ENCODE results near the gene RIPOR3.
"Not testable (repeated sequence)": the region's sequence is repeated elsewhere in the genome, so short reads cannot be mapped to it uniquely, and the experiment has no call there.

RIPOR3 gene

DNA sequence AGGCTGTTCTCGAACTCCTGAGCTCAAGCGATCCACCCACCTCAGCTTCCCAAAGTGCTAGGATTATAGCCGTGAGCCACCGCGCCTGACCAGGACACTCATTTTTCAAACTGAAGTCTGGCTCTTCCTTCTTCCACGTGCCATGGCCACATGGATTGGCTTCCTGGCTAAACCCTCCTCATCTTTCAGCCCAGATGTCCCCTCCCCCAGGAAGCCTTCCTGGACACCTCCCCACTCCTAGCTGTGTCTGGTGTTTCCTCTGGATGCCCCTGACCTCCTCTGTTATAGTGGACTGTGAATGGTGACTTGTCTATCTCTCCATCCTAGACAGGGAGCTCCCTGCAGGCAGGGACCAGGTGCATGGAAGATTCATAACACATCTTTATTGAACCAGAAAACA lies 57.2 kb downstream of the RIPOR3 start:
- DNase-seq (ENCODE audit: low read depth, low spot score): no peak

DNA sequence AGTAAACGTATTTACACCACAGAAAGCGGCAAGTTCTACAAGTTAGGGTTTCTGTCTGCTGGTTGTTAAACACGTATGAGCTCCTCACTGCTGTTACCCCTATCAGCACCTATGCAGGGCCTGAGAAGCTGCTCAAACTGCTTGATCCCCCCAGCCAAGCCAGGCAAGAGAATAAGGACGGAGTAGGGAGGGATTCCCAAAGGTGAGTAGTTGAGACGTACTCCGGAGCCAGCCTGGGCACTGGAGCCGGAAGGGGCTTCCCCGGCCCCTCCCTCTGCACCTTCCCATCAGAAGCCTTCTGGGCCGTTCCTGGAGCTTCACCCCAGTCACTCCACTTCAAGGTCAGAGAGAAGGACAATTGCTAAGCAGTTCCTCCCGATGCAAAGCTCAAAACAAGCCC lies 58.0 kb downstream of the RIPOR3 start:
- DNase-seq (ENCODE audit: low read depth, low spot score): no peak

- no peak for DNase-seq (ENCODE audit: low read depth, low spot score)
Observed at GRCh38 chr20:50632701-50633100, 58.6 kb downstream of the RIPOR3 start.

DNA sequence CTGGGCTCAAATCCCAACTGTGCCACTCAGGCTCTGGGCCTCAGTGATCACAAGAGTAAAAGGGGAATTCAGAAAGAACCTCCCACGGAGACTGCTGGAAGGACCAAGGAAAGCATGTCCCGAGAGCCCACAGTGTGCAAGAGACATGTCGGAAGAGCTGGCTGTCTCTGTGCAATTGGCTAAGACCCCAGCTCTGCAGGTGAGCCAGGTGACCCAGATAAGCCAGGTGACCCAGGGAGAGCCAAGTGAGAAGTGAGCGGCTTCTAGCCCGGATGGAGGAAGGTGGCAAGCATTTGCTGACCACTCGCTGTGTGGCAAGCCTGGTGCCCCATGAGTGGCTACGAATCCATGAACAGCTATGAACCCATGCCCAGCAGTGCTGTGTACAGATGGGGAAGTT lies 59.1 kb downstream of the RIPOR3 start:
- no peak for DNase-seq (ENCODE audit: low read depth, low spot score)

DNA sequence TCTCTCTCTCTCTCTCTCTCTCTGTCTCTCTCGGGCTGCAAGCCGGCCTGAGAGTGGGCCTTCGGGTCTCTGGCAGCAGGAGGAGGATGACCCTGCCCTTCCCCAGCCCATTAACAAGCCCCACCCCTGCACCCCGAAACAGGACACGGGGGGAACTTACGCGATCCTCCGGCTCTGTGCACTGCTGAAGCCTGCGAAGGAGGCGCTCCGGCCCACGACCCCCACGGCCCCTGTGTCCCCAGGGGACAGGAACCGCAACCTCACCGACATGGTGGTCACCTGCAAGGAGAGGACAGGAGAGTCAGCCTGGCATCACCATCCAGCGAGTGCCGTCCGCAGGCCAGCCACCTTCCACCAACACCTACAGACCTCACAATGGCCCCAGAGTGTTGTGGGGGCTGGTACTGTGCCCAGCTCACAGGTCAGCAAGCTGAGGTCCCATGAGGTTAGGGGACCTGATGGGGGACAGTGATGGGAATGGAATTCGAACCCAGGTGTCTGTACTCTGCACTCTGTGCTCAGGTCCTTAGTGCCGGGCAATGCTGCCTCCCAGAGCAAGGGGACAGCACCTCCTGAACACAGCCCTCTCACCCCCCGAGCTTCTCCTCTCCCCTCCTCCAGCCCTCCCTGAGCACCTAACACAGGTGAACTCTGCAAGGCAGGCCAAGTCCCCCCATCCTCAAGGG lies 60.6 kb downstream of the RIPOR3 start:
- no peak for DNase-seq (ENCODE audit: low read depth, low spot score)

DNA sequence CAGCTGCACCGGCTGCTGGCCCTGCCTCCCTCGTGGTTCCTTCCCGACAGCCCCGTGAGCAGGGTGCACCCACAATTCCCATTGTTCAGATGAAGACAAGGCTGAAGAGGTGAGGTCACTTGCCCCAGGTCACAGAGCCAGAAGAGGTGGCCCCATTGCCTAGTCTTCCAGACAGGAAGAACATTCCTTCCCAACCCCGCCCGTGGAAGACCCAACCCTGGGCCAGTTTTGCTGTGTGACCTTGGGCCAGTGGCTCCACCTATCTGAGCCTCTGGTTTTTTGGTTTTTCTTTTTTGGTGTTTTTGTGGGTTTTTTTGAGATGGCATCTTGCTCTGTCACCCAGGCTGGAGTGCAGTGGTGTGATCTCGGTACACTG lies 61.7 kb downstream of the RIPOR3 start:
- DNase-seq (ENCODE audit: low read depth, low spot score): no peak

DNA sequence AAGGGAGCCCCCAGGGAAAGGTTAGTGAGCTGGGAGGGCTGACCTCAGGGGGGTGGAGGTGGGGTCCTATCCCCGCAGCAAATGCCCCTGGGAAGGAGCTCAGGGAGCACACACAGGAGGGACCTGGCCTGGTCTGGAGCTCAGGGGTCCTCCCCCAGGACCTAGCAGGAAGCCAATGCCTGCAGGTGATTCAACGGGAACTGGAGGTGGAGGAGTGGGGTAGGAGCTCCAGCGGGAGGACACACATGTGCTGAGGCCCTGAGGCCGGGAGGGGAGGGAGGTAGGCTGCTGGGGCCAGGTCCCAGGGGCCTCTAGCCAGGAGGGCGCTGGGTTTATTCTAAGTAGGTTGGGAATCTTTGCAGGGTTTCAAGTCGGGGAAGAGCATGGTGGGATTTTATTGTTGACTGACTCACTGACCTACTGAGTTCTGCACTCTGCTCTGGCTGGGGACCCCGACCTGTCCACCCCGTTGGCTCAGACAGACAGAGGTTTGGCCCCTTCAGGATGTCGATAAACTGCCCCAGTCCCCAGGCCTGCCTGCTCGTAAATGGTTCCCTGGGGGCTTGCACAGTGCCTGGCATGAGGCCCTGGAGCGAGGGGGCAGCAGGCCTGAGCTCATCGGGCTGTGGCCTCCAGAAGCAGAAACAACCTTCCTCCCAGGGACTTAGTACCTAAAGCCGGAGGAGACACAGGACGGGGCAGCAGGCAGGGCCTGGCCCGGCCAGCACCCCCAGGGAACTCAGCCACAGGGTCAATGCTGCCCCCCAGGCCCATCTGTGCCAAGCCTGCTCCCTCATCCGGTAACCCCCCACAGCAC lies 62.3 kb downstream of the RIPOR3 start:
- DNase-seq (ENCODE audit: low read depth, low spot score): no peak

GRCh38 chr20:50628332-50628731 lies 63.0 kb downstream of the RIPOR3 start:
- DNase-seq (ENCODE audit: low read depth, low spot score): no peak

DNA sequence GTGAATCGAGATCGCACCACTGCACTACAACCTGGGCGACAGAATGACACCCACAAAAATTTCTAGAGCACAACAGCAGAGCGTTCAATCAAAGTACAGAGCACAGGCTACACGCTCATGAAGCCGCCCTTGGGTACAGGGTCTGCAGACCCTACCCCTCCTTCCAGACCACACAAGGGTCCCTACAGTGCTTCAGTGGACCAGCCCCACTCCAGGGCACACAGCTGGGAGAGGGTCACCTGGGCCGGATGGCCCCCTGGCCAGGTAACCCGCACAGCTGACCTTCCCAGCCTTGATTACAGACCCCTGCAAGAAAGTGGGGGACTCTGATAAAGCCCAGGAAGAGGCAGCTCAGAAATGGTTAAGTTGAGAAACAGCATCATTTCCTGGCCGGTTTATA lies 63.6 kb downstream of the RIPOR3 start:
- no peak for DNase-seq (ENCODE audit: low read depth, low spot score)

DNA sequence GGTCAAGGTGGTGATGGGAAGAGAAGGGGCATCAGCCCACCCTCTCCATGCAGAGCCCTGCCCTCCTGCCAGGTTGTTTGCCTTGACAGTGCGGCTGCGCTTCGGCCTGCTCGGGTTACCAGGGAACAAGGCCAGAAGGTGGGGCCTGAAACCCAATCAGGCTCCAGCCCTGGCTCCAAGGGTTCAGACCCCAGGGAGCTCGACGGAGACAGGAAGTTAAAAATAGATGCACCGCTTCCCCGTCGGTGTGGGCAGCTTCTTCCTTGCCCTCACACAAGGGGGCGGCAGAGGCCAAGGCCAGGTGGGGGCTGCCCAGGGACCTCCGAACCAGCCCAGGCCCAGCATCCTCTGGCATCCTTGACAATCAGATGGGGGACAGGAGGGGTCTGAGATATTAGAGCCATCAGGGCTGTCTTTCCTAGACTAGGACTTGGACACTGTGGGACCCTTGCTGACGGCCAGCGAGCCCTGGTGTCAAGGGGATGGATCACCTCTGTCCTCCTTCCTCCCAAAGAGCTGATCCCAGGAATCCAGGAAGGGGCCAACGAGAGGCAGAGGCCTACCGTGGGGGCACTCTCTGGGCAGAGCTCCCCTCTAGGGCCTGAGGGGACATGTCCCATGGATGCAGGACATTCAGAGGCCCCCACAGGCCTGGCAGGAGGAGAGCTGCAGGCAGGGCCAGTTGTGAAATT lies 65.2 kb downstream of the RIPOR3 start:
- no peak for DNase-seq (ENCODE audit: low read depth, low spot score)

GRCh38 chr20:50624351-50625016 lies 66.9 kb downstream of the RIPOR3 start:
- no peak for DNase-seq (ENCODE audit: low read depth, low spot score)

DNA sequence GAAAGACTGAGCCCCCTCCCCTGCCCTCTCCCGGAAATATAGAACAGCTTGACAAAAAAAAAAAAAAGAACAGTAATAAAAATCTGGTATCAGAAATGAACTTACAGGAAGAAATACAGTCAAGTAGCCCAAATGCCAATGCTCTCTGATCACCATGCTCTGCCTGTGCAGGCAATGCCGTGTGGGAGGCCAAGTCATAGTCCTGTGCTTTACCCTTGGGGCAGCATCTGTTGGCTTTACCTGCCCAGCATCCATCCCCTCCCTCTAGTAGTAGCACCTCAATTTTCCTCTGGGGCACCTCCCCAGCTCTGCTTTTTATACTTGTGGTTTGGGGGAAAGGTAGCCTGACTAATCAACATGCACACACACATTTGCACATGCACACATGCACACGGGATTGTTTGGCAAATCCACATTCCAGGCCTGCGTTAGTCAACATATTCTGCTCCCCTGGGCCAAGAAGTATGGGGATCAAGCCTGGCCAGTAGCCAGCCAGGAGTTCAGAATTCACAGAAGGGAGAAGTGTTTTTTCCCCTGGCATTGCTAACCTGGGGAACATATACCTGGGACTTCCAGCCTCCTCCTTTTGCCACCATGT lies 70.2 kb downstream of the RIPOR3 start:
- no peak for DNase-seq (ENCODE audit: low read depth, low spot score)

- DNase-seq (ENCODE audit: low read depth, low spot score): not testable (repeated sequence)
Observed at GRCh38 chr20:50620459-50620858, 70.9 kb downstream of the RIPOR3 start.

GRCh38 chr20:50618537-50618936 lies 72.8 kb downstream of the RIPOR3 start:
- no peak for DNase-seq (ENCODE audit: low read depth, low spot score)

- DNase-seq (ENCODE audit: low read depth, low spot score): no peak
Observed at GRCh38 chr20:50617022-50617421, 74.3 kb downstream of the RIPOR3 start.

DNA sequence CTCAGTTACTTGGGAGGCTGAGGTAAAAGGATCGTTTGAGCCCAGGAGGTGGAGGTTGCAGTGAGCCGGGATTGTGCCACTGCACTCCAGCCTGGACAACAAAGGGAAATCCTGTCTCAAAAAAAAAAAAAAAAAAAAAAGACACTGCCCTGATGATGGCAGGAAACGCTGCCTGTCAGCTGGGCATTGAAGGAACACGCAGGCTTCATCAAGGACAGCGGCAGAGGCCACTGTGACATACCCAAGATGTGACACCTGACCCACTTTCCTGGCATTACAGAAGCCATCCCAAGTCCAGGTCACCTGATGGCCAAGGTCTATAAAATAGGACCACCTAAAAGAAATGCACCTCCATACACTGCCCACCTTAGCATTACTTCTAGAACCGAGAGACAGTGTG lies 75.9 kb downstream of the RIPOR3 start:
- no peak for DNase-seq (ENCODE audit: low read depth, low spot score)

- DNase-seq (ENCODE audit: low read depth, low spot score): no peak
Observed at GRCh38 chr20:50613438-50614169, 77.7 kb downstream of the RIPOR3 start.

- no peak for DNase-seq (ENCODE audit: low read depth, low spot score)
Observed at GRCh38 chr20:50611128-50611810, 80.1 kb downstream of the RIPOR3 start.

DNA sequence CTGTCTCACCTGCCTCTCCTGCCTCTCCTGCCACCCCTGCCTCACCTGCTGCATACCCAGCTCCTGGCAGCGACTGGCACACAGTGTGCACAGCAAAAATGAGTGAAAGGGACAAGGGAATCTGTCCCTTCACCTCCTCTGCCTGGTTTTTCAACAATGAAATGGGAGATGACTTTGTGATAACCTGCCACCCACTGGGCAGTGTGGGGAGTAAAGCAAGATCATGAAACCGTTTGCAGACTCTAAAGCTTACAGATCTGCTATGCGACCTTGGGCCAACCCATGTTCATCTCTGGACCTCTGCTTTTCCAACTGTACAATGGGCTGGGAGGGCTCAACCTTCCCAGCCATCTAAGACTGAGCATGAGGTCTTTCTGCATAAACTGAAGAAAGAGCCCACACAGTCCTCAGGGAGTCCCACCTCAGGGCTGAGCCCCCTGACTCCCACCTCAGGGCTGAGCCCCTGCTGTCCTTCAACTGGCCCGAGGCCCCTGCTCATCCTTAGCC lies 81.1 kb downstream of the RIPOR3 start:
- no peak for DNase-seq (ENCODE audit: low read depth, low spot score)

- DNase-seq (ENCODE audit: low read depth, low spot score): no peak
Observed at GRCh38 chr20:50609438-50609989, 81.8 kb downstream of the RIPOR3 start.

All from activated naive CD8-positive, alpha-beta T cell treated with anti-CD3 and anti-CD28 coated beads, Interleukin-2, amount 50 U/mL, for 16 hours (primary cell).